ENCODE data around the gene WNK1.

- TF ChIP-seq JUN (IDR thresholded peaks at IDR 0.05; ENCODE audit: low read depth, low read length) (no peak), CTCF (IDR thresholded peaks at IDR 0.05; ENCODE audit: control extremely low read depth in 1 of 3, insufficient read depth in 1 of 3, low read depth in 1 of 3, low read length in 3 of 3) (no peak), POLR2A (IDR thresholded peaks at IDR 0.05; ENCODE audit: control extremely low read depth in 1 of 2, low read depth in 2 of 2, low read length in 2 of 2) (no peak), JUND (IDR thresholded peaks at IDR 0.05; ENCODE audit: low read length) (no peak), RXRA (IDR thresholded peaks at IDR 0.05; ENCODE audit: insufficient read depth, low read depth, low read length) (no peak), BCL11A (IDR thresholded peaks at IDR 0.05; ENCODE audit: low read depth in 2 of 2, low read length in 2 of 2) (no peak)
Observed at GRCh38 chr12:931060-931459, 178.7 kb downstream of the WNK1 start.

Data from H1 (cell line).